Parathyroid adenoma (tissue), 2 donors: Measurements from ENCODE around the gene GLIPR1.

Experiments
- H2AFZ ChIP-seq: fragments of 300-600 bp; sonication (generic); one replicate; pipeline ENCODE4 v1.7.0; 2017; ENCODE audit warnings: antibody characterized with exemption, mild to moderate bottlenecking
- H3K27ac ChIP-seq: fragments of 300-600 bp; sonication (generic); one replicate; pipeline ENCODE4 v1.7.0; 2017
- H3K27me3 ChIP-seq: fragments of 300-600 bp; sonication (generic); one replicate; pipeline ENCODE4 v1.7.0; 2017; ENCODE audit warnings: low read length; ENCODE audit not compliant: control insufficient read depth, insufficient read depth
- H3K36me3 ChIP-seq: fragments of 300-600 bp; sonication (generic); one replicate; pipeline ENCODE4 v1.7.0; 2017; ENCODE audit warnings: low read length; ENCODE audit not compliant: control insufficient read depth, insufficient read depth
- H3K4me1 ChIP-seq: fragments of 300-600 bp; sonication (generic); one replicate; pipeline ENCODE4 v1.7.0; 2017; ENCODE audit warnings: control low read depth
- H3K4me2 ChIP-seq: fragments of 300-600 bp; sonication (generic); one replicate; pipeline ENCODE4 v1.7.0; 2017; ENCODE audit warnings: low read length
- H3K4me3 ChIP-seq: fragments of 300-600 bp; sonication (generic); one replicate; pipeline ENCODE4 v1.7.0; 2017; ENCODE audit warnings: low read depth, low read length
- H3K79me2 ChIP-seq: fragments of 300-600 bp; sonication (generic); one replicate; pipeline ENCODE4 v1.7.0; 2017; ENCODE audit warnings: control low read depth
- H3K9ac ChIP-seq: fragments of 300-600 bp; sonication (generic); one replicate; pipeline ENCODE4 v1.7.0; 2017; ENCODE audit warnings: mild to moderate bottlenecking
- H3K9me3 ChIP-seq: fragments of 300-600 bp; sonication (generic); one replicate; pipeline ENCODE4 v1.7.0; 2017; ENCODE audit warnings: low read length; ENCODE audit not compliant: control insufficient read depth
- CTCF ChIP-seq: fragments of 300-600 bp; sonication (generic); IDR thresholded peaks from one replicate; pipeline ENCODE4 v1.7.0; 2017; ENCODE audit warnings: antibody characterized with exemption, mild to moderate bottlenecking
- donor health status: primary hyperparathyroidism.

The GLIPR1 gene

DNA sequence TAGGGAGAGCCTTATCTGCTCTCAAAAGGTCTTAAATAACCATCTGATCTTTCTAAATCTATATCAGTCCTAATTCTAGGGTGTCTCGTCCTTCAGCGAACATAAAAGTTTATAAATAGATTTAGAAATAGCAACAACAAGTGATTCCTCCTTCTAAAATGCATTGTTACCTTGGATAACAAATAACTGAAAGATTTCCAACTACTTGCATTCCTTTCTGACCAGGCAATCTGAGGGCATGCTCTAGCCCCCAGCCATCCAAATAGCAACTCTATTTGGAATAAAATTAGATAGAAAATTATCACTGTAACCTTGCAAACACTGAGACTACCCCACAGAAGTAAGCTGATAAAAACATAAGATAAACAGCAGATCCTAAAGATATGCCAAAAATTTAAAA lies 52.7 kb downstream of the GLIPR1 start:
- H3K4me3 ChIP-seq = no peak overlapping the region
- TF ChIP-seq CTCF = no peak
- no peaks in the 10 kb centered on the region for H3K9me3 ChIP-seq
- H3K79me2 ChIP-seq = no peaks in the 10 kb centered on the region
- H3K4me1 ChIP-seq = no peaks in the 10 kb centered on the region
- H3K27me3 ChIP-seq = no peaks in the 10 kb centered on the region
- H3K36me3 ChIP-seq = no peaks in the 10 kb centered on the region
- no peak overlapping the region for H2AFZ ChIP-seq
- H3K4me2 ChIP-seq = no peak overlapping the region
- H3K9ac ChIP-seq = no peak overlapping the region
- H3K27ac ChIP-seq = no peak overlapping the region

- no peaks in the 10 kb centered on the region for H3K9me3 ChIP-seq
- no peak overlapping the region for H3K9ac ChIP-seq
- H3K4me1 ChIP-seq = no peaks in the 10 kb centered on the region
- H3K79me2 ChIP-seq = no peaks in the 10 kb centered on the region
- no peak overlapping the region for H2AFZ ChIP-seq
- no peaks in the 10 kb centered on the region for H3K27me3 ChIP-seq
- H3K4me3 ChIP-seq = no peak overlapping the region
- H3K36me3 ChIP-seq = no peaks in the 10 kb centered on the region
- no peak overlapping the region for H3K27ac ChIP-seq
- H3K4me2 ChIP-seq = no peak overlapping the region
- TF ChIP-seq CTCF = no peak
Observed at GRCh38 chr12:75539889-75540288, 59.3 kb downstream of the GLIPR1 start.

DNA sequence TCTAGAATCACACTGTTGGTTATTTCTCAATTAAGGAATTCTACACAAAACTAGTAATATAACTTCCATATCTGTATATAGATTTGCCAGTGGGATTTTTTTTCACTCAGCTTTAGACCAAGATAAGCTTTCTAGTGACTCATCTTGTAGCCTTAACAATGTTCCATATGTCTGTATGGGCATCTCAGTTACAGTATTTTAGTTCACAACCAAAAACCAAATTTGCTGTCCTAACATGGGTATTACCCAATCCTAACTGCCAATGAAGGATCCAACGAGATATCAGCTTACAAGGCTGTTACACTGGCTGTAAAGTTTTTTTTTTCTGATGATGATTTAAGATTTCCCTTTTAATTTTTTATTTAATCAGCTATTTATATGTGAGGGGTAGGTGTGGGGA lies 62.4 kb downstream of the GLIPR1 start:
- Histone ChIP-seq H3K4me2 (no peak overlapping the region), H3K27ac (no peak overlapping the region), H3K4me1 (no peaks in the 10 kb centered on the region), H3K79me2 (no peaks in the 10 kb centered on the region), H3K9me3 (no peaks in the 10 kb centered on the region), H3K9ac (no peak overlapping the region), H3K36me3 (no peaks in the 10 kb centered on the region), H3K27me3 (no peaks in the 10 kb centered on the region), H2AFZ (no peak overlapping the region), H3K4me3 (no peak overlapping the region)
- no peak for TF ChIP-seq CTCF

GRCh38 chr12:75543529-75543928 lies 63.0 kb downstream of the GLIPR1 start:
- Histone ChIP-seq H3K27me3 (no peaks in the 10 kb centered on the region), H3K36me3 (no peaks in the 10 kb centered on the region), H3K4me2 (no peak overlapping the region), H3K9ac (no peak overlapping the region), H2AFZ (no peak overlapping the region), H3K79me2 (no peaks in the 10 kb centered on the region), H3K27ac (no peak overlapping the region), H3K4me1 (no peaks in the 10 kb centered on the region), H3K9me3 (no peaks in the 10 kb centered on the region), H3K4me3 (no peak overlapping the region)
- TF ChIP-seq CTCF = no peak

DNA sequence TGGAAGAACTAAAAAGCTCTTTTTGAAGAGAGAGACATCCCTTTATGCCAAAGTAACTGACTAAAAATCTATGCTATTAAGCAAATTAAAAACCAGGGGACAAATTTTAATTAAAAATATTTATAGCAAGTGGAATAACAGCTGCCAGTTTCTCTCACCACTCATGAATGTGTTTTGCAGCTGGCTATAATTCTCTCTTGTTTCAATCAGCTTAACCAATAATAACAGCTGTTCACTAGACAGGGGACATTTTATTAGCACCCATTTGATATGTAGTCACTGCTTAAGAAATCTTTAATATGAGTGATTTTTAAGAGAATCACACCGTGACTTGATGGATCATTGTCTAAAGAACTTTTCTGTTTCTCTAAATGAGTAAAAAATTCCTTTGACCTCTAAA lies 65.1 kb downstream of the GLIPR1 start:
- H3K79me2 ChIP-seq = no peaks in the 10 kb centered on the region
- H3K9ac ChIP-seq = no peak overlapping the region
- H3K9me3 ChIP-seq = no peaks in the 10 kb centered on the region
- no peak overlapping the region for H3K4me3 ChIP-seq
- no peak overlapping the region for H3K27ac ChIP-seq
- no peaks in the 10 kb centered on the region for H3K36me3 ChIP-seq
- H3K4me2 ChIP-seq = no peak overlapping the region
- no peaks in the 10 kb centered on the region for H3K4me1 ChIP-seq
- TF ChIP-seq CTCF = no peak
- H3K27me3 ChIP-seq = no peaks in the 10 kb centered on the region
- no peak overlapping the region for H2AFZ ChIP-seq
